Measurements from ENCODE around the gene KATNAL1. TPM values are rescaled to one million over a fixed set of nuclear protein-coding genes. Genes with fewer than 3 reads are reported as not detected.
A peak's percentile ranks its signal among the peaks of the same experiment; 100 is the strongest.

KATNAL1 gene
- total RNA-seq, 1 donor from 2014 or later, result 7.5 TPM

GRCh38 chr13:30153545-30154426, 153.6 kb downstream of the KATNAL1 start:
- H3K36me3 Mint-ChIP-seq (ENCODE audit: low read depth), result no peaks in the 10 kb centered on the region
- no peak overlapping the region for H3K4me3 Mint-ChIP-seq
- DNase-seq, result no peak
- no peaks in the 10 kb centered on the region for H3K9me3 Mint-ChIP-seq
- H3K27ac Mint-ChIP-seq, result peak overlapping the region; percentile 47
- no peaks in the 10 kb centered on the region for H3K27me3 Mint-ChIP-seq
- H3K4me1 Mint-ChIP-seq, result peaks cover 62% of the 10 kb centered on the region
- intact Hi-C loops (cut with micrococcal nuclease), result no loop called here

Other genes with a start within 250 kb of the KATNAL1 start
- not detected in 2 replicates for gene UBE2L5, start 114.9 kb upstream of the KATNAL1 start, total RNA-seq
- gene HMGB1, start 158.4 kb upstream of the KATNAL1 start, total RNA-seq, result 624 and 640 TPM in 2 replicates